ENCODE data around the gene C2CD5.
"Not testable (repeated sequence)": the region's sequence is repeated elsewhere in the genome, so short reads cannot be mapped to it uniquely, and the experiment has no call there.

Gene C2CD5

GRCh38 chr12:22536346-22536945 is 7.9 kb downstream of the C2CD5 start:
- no peak for DNase-seq

- DNase-seq: peak in 1 of 2 donors; percentile 14
Measured at GRCh38 chr12:22535478-22535877, 8.9 kb downstream of the C2CD5 start.

GRCh38 chr12:22535038-22535437 is 9.3 kb downstream of the C2CD5 start:
- DNase-seq: no peak

GRCh38 chr12:22533155-22533554 is 11.2 kb downstream of the C2CD5 start:
- no peak for DNase-seq

- DNase-seq: no peak
Measured at GRCh38 chr12:22532317-22532716, 12.0 kb downstream of the C2CD5 start.

GRCh38 chr12:22531205-22531604 is 13.1 kb downstream of the C2CD5 start:
- DNase-seq: no peak

GRCh38 chr12:22529281-22530060 is 14.9 kb downstream of the C2CD5 start:
- peak in 1 of 2 donors; percentile 56 for DNase-seq

GRCh38 chr12:22527999-22528398 is 16.3 kb downstream of the C2CD5 start:
- no peak for DNase-seq

- no peak for DNase-seq
Measured at GRCh38 chr12:22526836-22527235, 17.5 kb downstream of the C2CD5 start.

GRCh38 chr12:22525426-22525825 is 18.9 kb downstream of the C2CD5 start:
- DNase-seq: no peak

- no peak for DNase-seq
Measured at GRCh38 chr12:22518998-22519397, 25.3 kb downstream of the C2CD5 start.

GRCh38 chr12:22518060-22518719 is 26.2 kb downstream of the C2CD5 start:
- no peak for DNase-seq

- DNase-seq: no peak
Measured at GRCh38 chr12:22514875-22515274, 29.5 kb downstream of the C2CD5 start.

- no peak for DNase-seq
Measured at GRCh38 chr12:22505826-22506225, 38.5 kb downstream of the C2CD5 start.

GRCh38 chr12:22500100-22500499 is 44.2 kb downstream of the C2CD5 start:
- no peak for DNase-seq

GRCh38 chr12:22499445-22499844 is 44.9 kb downstream of the C2CD5 start:
- DNase-seq: no peak

- DNase-seq: no peak
Measured at GRCh38 chr12:22494319-22494718, 50.0 kb downstream of the C2CD5 start.

- no peak for DNase-seq
Measured at GRCh38 chr12:22491034-22491433, 53.3 kb downstream of the C2CD5 start.

GRCh38 chr12:22488478-22488877 is 55.9 kb downstream of the C2CD5 start:
- no peak for DNase-seq

GRCh38 chr12:22487683-22488082 is 56.7 kb downstream of the C2CD5 start:
- not testable (repeated sequence) for DNase-seq

GRCh38 chr12:22481547-22482104 is 62.7 kb downstream of the C2CD5 start:
- no peak for DNase-seq

- not testable (repeated sequence) for DNase-seq
Measured at GRCh38 chr12:22480814-22481213, 63.5 kb downstream of the C2CD5 start.

- no peak for DNase-seq
Measured at GRCh38 chr12:22480016-22480415, 64.3 kb downstream of the C2CD5 start.

GRCh38 chr12:22477894-22478287 is 66.5 kb downstream of the C2CD5 start:
- no peak for DNase-seq
